OCI-LY3 (cell line): ENCODE data around the gene IL1B.

Source experiments
- H2AFZ ChIP-seq: fragments of 200-600, 300-600 bp; shearing (Covaris generic); 2 replicates; pipeline ENCODE4 v1.6.0; 2014; ENCODE audit warnings: antibody characterized with exemption, low read depth, low read length
- H3K27ac ChIP-seq: fragments of 200-600, 300-600 bp; sonication (generic); 2 replicates; pipeline ENCODE4 v1.5.1; 2014; ENCODE audit warnings: mild to moderate bottlenecking, low read length, moderate library complexity, mixed read lengths
- H3K27me3 ChIP-seq: fragments of 200-600, 300-600 bp; sonication (generic); 2 replicates; pipeline ENCODE4 v1.6.1; 2014; ENCODE audit warnings: low read depth, low read length, mixed read lengths
- H3K36me3 ChIP-seq: fragments of 200-600, 300-600 bp; sonication (generic); replicated peaks from 2 replicates; pipeline ENCODE3; 2014; ENCODE audit warnings: low read depth, low read length, mixed read lengths
- H3K4me1 ChIP-seq: fragments of 300-600, 200-600 bp; sonication (generic); 2 replicates; pipeline ENCODE4 v1.6.1; 2014; ENCODE audit warnings: low read length, mixed read lengths
- H3K4me2 ChIP-seq: fragments of 200-600, 300-600 bp; sonication (generic); 2 replicates; pipeline ENCODE4 v1.6.1; 2014; ENCODE audit warnings: low read length, mixed read lengths
- H3K4me3 ChIP-seq: fragments of 300-600, 200-600 bp; sonication (generic); 2 replicates; pipeline ENCODE4 v1.5.1; 2014; ENCODE audit warnings: antibody characterized with exemption, mild to moderate bottlenecking, low read length, moderate library complexity
- H3K79me2 ChIP-seq: fragments of 300-600, 200-600 bp; shearing (Covaris generic); 2 replicates; pipeline ENCODE4 v1.6.1; 2014; ENCODE audit warnings: mild to moderate bottlenecking, low read length, mixed read lengths
- H3K9ac ChIP-seq: fragments of 300-600, 200-600 bp; shearing (Covaris generic); 2 replicates; pipeline ENCODE4 v1.6.0; 2014; ENCODE audit warnings: mild to moderate bottlenecking, low read length, moderate library complexity
- H3K9me3 ChIP-seq: fragments of 200-600, 300-600 bp; shearing (Covaris generic); 2 replicates; pipeline ENCODE4 v1.6.1; 2014; ENCODE audit warnings: low read length, mixed read lengths; ENCODE audit not compliant: insufficient read depth
- H4K20me1 ChIP-seq: fragments of 200-600, 300-600 bp; sonication (generic); 2 replicates; pipeline ENCODE4 v1.6.1; 2016; ENCODE audit warnings: low read length, mixed read lengths; ENCODE audit not compliant: insufficient read depth
- EZH2phosphoT487 ChIP-seq: fragments of 200-600 bp; shearing (Covaris generic); IDR thresholded peaks from 2 replicates; pipeline ENCODE4 v1.6.1; 2018; ENCODE audit warnings: antibody characterized with exemption, mixed run types, low read depth
- TF ChIP-seq, protein P1 (sequence below): fragments of 200-600, 300-600 bp; sonication (generic); IDR thresholded peaks from 2 replicates; pipeline ENCODE4 v1.5.1; 2014; ENCODE audit warnings: antibody characterized with exemption, low read length, low read depth

The IL1B gene

DNA sequence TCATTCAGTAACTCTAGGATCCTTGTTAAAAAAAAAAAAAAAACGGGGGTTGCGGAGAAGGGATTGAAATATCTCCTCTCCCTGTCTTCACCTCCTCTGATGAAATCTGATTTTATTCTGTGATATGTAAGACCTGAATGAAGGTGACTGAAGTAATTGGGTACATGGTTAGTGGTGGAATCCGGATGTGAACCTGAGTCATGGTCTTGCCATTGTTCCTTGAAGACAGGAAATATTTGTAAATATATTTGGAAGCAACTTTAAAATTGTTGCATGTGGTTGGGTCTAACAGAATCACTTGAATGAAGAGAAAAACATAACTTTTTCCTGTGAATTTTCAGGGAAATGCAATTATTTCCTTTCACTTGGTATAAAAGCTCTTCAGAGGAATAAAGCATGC, 49.3 kb downstream of the IL1B start:
- Histone ChIP-seq H3K9ac (no peak overlapping the region), H3K4me2 (no peak overlapping the region), H3K27me3 (no peaks in the 10 kb centered on the region), H4K20me1 (no peaks in the 10 kb centered on the region), H2AFZ (no peak overlapping the region), H3K27ac (no peak overlapping the region), H3K79me2 (no peaks in the 10 kb centered on the region), H3K4me3 (no peak overlapping the region), H3K9me3 (no peaks in the 10 kb centered on the region), H3K36me3 (no peaks in the 10 kb centered on the region), H3K4me1 (peaks cover 28% of the 10 kb centered on the region)
- TF ChIP-seq EZH2phosphoT487, result no peak
- TF ChIP-seq, protein P1, sequence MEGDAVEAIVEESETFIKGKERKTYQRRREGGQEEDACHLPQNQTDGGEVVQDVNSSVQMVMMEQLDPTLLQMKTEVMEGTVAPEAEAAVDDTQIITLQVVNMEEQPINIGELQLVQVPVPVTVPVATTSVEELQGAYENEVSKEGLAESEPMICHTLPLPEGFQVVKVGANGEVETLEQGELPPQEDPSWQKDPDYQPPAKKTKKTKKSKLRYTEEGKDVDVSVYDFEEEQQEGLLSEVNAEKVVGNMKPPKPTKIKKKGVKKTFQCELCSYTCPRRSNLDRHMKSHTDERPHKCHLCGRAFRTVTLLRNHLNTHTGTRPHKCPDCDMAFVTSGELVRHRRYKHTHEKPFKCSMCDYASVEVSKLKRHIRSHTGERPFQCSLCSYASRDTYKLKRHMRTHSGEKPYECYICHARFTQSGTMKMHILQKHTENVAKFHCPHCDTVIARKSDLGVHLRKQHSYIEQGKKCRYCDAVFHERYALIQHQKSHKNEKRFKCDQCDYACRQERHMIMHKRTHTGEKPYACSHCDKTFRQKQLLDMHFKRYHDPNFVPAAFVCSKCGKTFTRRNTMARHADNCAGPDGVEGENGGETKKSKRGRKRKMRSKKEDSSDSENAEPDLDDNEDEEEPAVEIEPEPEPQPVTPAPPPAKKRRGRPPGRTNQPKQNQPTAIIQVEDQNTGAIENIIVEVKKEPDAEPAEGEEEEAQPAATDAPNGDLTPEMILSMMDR, result no peak

DNA sequence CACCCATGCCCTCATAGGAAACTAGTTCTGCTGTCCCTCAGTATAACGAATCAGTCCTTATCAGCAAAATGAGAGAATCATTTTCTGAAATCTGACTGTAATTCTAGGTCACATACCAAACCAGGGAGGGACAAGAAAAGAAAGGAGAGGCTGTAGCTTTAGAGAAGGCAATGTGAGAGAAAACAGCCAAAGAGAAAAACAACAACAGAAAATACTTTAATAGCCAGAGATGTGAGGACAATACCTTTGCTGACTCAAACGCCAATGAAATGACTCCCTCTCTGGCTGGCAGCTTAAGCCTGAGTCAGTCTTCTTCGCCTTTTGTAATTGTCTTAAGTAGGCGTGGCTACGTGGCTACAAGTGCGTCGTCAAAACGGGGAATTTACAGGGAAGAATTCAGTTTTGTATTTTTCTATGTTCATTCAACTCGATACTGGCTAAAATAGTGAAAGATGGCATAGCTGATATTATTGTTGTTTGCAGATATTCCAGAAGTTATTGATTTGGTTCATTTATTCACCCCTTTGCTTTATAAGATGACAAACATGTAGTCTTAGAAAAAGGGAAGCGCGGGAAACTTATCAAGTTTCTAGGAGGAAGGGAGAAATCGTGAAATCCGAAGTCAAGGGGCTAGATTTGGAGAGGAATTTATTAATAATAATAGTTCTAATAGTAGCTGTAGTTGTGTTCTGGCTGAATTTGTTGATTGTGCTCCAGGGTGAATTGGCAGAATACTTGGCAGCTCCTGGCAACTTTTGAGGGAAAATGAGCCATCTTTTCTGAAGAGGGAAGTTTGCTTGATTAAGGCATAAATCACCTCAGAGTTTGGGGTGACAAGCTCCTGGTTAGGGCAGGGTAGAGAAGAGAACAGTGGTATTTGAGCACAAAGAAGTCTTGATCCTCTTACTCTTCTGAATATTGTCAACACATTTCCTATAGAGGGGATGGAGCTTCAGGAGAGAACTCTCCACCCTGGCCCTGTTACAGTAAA, 52.1 kb downstream of the IL1B start, which contains the start of gene IL1A:
Gene IL1A, minus strand, starts transcription at position 295 of the 991 bp plus-strand sequence. CDS start 723 bp downstream, outside the sequence.
- TF ChIP-seq EZH2phosphoT487, result no peak
- TF ChIP-seq, protein P1, result no peak
- Histone ChIP-seq H3K79me2 (no peaks in the 10 kb centered on the region), H3K27me3 (no peaks in the 10 kb centered on the region), H3K4me2 (peak within 1 kb of the TSS; percentile 69), H3K4me3 (peak within 1 kb of the TSS; percentile 51), H3K9ac (peak within 1 kb of the TSS; percentile 36), H3K9me3 (no peaks in the 10 kb centered on the region), H3K27ac (peak within 1 kb of the TSS; percentile 86), H4K20me1 (no peaks in the 10 kb centered on the region), H3K4me1 (peaks cover 39% of the 10 kb centered on the region), H3K36me3 (peaks cover 6% of the 10 kb centered on the region), H2AFZ (peak within 1 kb of the TSS; percentile 44)

DNA sequence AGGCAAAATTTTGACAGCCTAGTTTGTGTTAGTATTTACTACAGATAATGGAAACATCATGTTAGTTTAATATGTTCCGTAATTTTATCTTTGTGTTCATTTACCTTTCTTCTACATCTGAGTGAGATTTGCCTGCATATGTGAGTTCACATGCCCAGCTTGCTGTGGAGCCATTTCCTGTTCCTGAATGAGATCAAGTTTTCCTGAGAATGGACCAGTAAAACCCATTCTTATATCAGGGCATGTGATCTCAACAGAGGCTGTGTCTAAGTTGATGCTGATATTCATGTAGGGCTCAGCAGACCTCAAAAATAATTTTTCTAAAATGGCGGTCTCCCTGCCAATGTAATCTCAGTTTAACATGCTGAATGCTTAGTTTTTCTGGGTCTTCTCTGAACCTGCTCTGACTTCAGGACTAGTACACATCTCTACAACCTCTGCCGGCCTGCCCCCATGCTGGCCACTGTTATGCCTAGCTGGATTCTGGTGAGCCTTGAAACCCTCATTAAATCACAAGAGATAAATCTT, 53.3 kb downstream of the IL1B start:
- H3K4me2 ChIP-seq, result peak overlapping the region; percentile 69
- H3K27ac ChIP-seq, result peak overlapping the region; percentile 86
- H4K20me1 ChIP-seq, result no peaks in the 10 kb centered on the region
- H3K9me3 ChIP-seq, result no peaks in the 10 kb centered on the region
- no peaks in the 10 kb centered on the region for H3K79me2 ChIP-seq
- H3K4me1 ChIP-seq, result peaks cover 39% of the 10 kb centered on the region
- TF ChIP-seq, protein P1, result no peak
- no peak for TF ChIP-seq EZH2phosphoT487
- H2AFZ ChIP-seq, result peak overlapping the region; percentile 44
- no peaks in the 10 kb centered on the region for H3K27me3 ChIP-seq
- peak overlapping the region; percentile 46 for H3K9ac ChIP-seq
- peaks cover 6% of the 10 kb centered on the region for H3K36me3 ChIP-seq
- H3K4me3 ChIP-seq, result peak overlapping the region; percentile 51

DNA sequence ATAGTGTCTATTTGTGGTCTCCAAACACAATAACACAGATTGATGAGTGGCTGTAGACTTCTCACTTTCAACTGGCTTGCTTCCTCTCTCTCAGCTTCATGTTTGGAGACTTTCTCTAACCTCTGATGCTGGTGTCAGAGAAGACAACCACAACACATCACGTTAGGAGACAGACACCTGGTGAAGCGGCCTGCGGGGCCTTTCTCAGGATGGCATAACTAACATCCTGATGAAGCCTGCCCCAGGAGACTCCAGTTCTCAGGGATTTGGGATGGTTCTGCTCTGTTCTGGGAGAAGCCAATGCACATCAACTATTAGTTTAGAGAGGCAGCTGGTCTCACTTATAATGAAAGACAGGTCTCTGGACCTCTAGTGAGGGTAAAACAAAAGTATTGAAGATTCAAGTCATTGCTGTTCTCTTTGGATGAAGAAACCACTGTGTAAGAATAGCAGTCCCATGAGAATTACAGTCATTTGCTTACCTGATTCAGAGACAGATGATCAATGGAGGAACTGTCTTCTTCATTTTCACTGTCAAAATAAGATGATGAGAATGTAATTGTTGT, 54.3 kb downstream of the IL1B start:
- peak overlapping the region; percentile 51 for H3K4me3 ChIP-seq
- no peak for TF ChIP-seq EZH2phosphoT487
- TF ChIP-seq, protein P1, result no peak
- peak overlapping the region; percentile 69 for H3K4me2 ChIP-seq

More for the DNA sequence above, 54.3 kb downstream of the IL1B start:
- peaks cover 39% of the 10 kb centered on the region for H3K4me1 ChIP-seq
- H3K27me3 ChIP-seq, result no peaks in the 10 kb centered on the region
- no peaks in the 10 kb centered on the region for H3K9me3 ChIP-seq
- H3K27ac ChIP-seq, result peak overlapping the region; percentile 86
- H2AFZ ChIP-seq, result peak overlapping the region; percentile 44; the same call in 1 of the 2 replicates
- H3K9ac ChIP-seq, result peak overlapping the region; percentile 46
- H3K36me3 ChIP-seq, result peaks cover 8% of the 10 kb centered on the region
- no peaks in the 10 kb centered on the region for H3K79me2 ChIP-seq
- H4K20me1 ChIP-seq, result no peaks in the 10 kb centered on the region
